ENCODE results near the gene VAMP4. TPM values are rescaled to one million over a fixed set of nuclear protein-coding genes. Genes with fewer than 3 reads are reported as not detected.

The VAMP4 gene
- total and polyA plus RNA-seq, 10 of the 15 experiments (the other 5 are each of a cell fraction or from before 2014, with no cell fraction given) = 0.90 to 7.9 (median 4.3) TPM

GRCh38 chr1:171738911-171739310 is 3.0 kb downstream of the VAMP4 start:
- ChIA-PET CTCF (interaction anchor here (0.6 to 1.5 kb wide), 2 partner anchors 22 to 114 kb away, joined by 3 to 5 read pairs; no protein-coding TSS in a partner anchor), POLR2A (interaction anchor here (0.6 to 1.6 kb wide), 2 partner anchors 119 to 254 kb away, joined by 3 to 4 read pairs; no protein-coding TSS in a partner anchor), RAD21 (ENCODE audit: unreplicated experiment) (no interaction called here), SMC1A (ENCODE audit: uncharacterized antibody, unreplicated experiment) (interaction anchor here (1.2 to 6.7 kb wide), 4 partner anchors 8 to 254 kb away, joined by 3 to 27 read pairs (median 4); partner anchors contain the start of gene PRRC2C)
- Histone ChIP-seq H3K4me1 (ENCODE audit: control insufficient read depth, insufficient read depth, low read length) (peaks cover 4% of the 10 kb centered on the region), H3K36me3 (ENCODE audit: control insufficient read depth in 2 of 2, insufficient read depth in 2 of 2, low read length in 1 of 2) (peaks cover 0 to 6% of the 10 kb centered on the region in 2 experiments; a peak in 2 of 4 replicates), H3K9me3 (replicated peaks; ENCODE audit: control insufficient read depth, insufficient read depth, low read length) (no peaks in the 10 kb centered on the region), H3K4me2 (ENCODE audit: control insufficient read depth, insufficient read depth) (no peak overlapping the region), H3K79me2 (ENCODE audit: control insufficient read depth, insufficient read depth, low read length) (peaks cover 8% of the 10 kb centered on the region), H3K9ac (ENCODE audit: control insufficient read depth, insufficient read depth, low read length) (no peak overlapping the region), H3K4me3 (no peak overlapping the region), H2AFZ (ENCODE audit: control insufficient read depth, low read depth, low read length) (no peak overlapping the region), H3K27ac (ENCODE audit: control insufficient read depth, insufficient read depth) (no peak overlapping the region), H3K27me3 (replicated peaks in 1 of 2; ENCODE audit: control insufficient read depth in 2 of 2, insufficient read depth in 2 of 2, low read length in 1 of 2) (no peaks in the 10 kb centered on the region), H4K20me1 (ENCODE audit: control insufficient read depth, insufficient read depth) (no peaks in the 10 kb centered on the region)
- WGBS (ENCODE audit: insufficient coverage, insufficient replicate concordance, low lambda C conversion rate, missing lambda C conversion rate) = 98% methylated on average over 2 of the region's 2 CpGs
- no peak for TF ChIP-seq CBX3 (IDR thresholded peaks at IDR 0.05; ENCODE audit: borderline replicate concordance, low read depth)
- no peak for TF ChIP-seq STAT1 (conservative IDR thresholded peaks at IDR 0.05)
- TF ChIP-seq, protein P1, sequence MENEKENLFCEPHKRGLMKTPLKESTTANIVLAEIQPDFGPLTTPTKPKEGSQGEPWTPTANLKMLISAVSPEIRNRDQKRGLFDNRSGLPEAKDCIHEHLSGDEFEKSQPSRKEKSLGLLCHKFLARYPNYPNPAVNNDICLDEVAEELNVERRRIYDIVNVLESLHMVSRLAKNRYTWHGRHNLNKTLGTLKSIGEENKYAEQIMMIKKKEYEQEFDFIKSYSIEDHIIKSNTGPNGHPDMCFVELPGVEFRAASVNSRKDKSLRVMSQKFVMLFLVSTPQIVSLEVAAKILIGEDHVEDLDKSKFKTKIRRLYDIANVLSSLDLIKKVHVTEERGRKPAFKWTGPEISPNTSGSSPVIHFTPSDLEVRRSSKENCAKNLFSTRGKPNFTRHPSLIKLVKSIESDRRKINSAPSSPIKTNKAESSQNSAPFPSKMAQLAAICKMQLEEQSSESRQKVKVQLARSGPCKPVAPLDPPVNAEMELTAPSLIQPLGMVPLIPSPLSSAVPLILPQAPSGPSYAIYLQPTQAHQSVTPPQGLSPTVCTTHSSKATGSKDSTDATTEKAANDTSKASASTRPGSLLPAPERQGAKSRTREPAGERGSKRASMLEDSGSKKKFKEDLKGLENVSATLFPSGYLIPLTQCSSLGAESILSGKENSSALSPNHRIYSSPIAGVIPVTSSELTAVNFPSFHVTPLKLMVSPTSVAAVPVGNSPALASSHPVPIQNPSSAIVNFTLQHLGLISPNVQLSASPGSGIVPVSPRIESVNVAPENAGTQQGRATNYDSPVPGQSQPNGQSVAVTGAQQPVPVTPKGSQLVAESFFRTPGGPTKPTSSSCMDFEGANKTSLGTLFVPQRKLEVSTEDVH (IDR thresholded peaks at IDR 0.05; ENCODE audit: low read depth, partially characterized antibody) = no peak
- no peak for TF ChIP-seq MEF2B (IDR thresholded peaks at IDR 0.05; ENCODE audit: partially characterized antibody, poor library complexity, severe bottlenecking)
- no peak for TF ChIP-seq TBL1XR1 (IDR thresholded peaks at IDR 0.05; ENCODE audit: low read depth, low read length)
- no peak for TF ChIP-seq RBBP5 (conservative IDR thresholded peaks at IDR 0.05)
- TF ChIP-seq EED (IDR thresholded peaks at IDR 0.05; ENCODE audit: low read depth) = no peak
- no peak for TF ChIP-seq CBFB (IDR thresholded peaks at IDR 0.05; ENCODE audit: low read depth)
- TF ChIP-seq ZZZ3 (IDR thresholded peaks at IDR 0.05; ENCODE audit: control insufficient read depth, insufficient read length, low read depth) = no peak
- no peak for TF ChIP-seq HDAC2 (IDR thresholded peaks at IDR 0.05)
- no peak for ATAC-seq
- in situ Hi-C loops (cut with MboI) (no loop called here), intact Hi-C loops (cut with micrococcal nuclease; ENCODE audit: unreplicated experiment) (no loop called here)
- FAIRE-seq = no peak
- no peak for DNase-seq (ENCODE audit: low read depth, low spot score)
- no TSS peak for BruUV-seq (replicated peaks)
